NCI-H524 (cell line): ENCODE results near the gene SYNGR2.

ENCODE experiments used
- DNase-seq, 2 experiments: peaks; one replicate each; lab custom pipeline; 2025; lab: John Stamatoyannopoulos, UW

SYNGR2 gene

DNA sequence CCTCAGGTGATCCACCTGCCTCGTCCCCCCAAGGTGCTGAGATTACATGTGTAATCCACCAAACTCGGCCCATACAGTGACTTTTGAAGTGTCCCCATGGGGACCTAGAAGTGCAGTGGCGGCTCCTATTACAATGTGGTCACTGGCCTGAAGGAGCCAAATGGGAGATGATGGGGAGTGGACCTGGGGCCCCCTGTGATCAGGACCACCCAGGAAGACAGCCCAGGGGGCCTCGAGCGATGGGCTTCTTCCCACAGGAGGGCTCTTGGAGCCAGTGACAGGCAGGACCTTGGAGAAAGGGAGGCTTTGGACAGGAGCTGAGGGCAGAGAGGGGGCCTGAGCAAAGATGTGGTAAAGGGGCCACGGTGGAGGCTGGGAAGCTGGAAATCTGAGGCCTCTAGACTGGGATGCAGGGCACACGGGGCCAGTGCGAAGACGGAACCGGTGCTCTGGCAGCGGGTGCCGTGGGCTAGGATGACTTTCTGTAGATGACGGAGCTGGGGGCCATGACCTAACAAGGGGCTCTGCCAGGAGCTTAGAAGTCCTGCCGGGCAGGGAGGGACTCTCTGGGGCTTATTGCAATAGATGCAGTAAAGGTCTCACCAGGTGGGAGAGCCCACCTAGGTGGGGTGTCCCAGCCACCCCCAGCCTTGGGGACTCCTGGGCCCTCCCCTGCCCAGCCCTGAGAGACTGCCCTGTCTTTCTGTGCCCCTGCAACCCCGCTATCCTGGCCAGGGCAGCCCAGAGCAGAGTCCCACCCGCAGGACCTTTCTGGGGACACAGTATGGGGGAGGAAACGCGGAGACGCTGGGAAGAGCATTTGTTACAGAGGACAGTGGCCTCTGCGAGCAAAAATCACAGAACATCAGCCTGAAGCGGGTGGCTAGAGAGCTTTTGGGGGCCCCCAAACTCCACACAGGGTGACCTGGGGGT is 24.9 kb upstream of the SYNGR2 start:
- no peak for DNase-seq

- no peak for DNase-seq
Measured at GRCh38 chr17:78144147-78144719, 24.1 kb upstream of the SYNGR2 start.

DNA sequence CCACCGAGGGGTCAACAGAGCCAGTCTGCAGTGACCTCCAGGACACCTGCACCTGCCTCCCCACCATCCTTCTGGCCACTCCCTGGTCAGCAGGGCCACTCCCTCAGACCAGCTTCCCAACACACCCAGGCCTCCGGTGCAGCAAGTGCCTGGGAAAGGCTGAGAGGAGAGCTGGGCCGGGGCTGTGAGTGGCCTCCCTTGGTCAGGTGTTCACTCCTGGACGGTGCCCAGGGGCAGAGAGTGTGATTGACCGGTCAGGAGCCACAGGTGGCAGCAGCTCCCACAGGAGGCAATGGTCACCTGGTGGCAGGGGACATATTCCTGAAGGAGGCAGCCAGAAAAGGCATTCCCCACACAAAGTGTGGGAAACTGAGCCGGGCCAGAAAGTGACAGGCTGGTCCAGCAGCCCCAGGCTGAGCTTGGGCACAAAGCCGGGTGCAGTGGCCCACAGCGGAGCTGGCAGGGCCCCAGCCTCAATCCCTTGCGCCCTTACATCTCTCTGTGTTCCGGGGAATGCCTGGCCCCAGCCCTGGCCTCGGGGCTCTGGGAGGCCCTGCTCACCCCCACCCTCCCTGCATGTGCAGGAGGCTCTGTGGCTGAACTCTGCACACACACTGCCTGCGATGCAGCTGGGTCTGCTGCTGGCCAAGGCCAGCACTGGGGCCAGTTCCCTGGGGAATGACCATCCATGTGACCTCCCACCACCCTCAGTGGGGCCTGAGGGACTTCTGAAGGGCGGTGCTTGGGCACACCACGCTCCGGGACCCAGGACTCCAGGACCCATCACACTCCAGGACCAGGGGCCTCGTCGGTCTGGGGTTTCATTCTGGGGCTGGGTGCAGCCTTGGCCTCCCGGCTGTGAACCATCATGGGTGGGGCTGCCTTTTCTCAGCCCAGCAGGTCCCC is 23.4 kb upstream of the SYNGR2 start:
- DNase-seq = no peak

DNA sequence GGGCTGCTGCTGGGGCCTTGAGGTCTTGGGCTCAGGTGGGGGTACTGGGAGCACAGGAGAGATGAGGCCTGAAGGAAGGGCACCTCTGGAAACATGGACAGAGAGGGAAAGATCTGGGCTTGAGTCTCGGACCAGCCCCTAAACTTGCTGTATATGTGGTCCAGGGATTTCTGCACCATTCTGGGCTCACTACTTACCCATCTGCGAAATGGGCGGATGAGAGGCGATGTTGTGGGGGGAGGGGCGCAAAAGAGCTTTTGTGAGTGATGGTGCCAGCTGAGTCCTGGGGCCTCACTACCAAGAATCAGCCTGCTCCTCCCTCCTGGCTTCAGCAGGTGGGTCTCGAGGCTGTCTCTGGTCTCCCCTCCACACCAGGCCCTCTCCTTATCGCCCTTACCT is 21.9 kb upstream of the SYNGR2 start:
- DNase-seq = no peak

DNA sequence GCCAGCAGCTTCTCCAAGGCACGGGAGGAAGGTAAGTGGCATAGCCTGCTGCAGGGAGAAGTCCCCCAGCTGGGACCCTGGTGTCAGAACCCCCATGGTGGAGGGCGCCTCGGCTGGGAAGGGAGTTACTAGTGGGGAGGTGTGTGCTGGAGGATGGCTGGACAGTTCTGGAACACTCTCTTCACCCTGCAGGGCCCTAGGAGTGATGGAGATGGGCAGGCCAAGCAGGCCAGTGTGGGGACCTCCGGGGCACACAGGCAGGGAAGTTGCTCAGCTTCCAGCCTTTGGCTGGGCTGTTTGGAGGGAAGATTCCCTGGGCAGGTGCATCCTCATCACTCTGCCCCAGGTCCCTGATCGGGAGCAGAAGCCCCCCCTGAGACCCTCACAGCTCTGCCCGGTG is 21.5 kb upstream of the SYNGR2 start:
- no peak for DNase-seq

DNA sequence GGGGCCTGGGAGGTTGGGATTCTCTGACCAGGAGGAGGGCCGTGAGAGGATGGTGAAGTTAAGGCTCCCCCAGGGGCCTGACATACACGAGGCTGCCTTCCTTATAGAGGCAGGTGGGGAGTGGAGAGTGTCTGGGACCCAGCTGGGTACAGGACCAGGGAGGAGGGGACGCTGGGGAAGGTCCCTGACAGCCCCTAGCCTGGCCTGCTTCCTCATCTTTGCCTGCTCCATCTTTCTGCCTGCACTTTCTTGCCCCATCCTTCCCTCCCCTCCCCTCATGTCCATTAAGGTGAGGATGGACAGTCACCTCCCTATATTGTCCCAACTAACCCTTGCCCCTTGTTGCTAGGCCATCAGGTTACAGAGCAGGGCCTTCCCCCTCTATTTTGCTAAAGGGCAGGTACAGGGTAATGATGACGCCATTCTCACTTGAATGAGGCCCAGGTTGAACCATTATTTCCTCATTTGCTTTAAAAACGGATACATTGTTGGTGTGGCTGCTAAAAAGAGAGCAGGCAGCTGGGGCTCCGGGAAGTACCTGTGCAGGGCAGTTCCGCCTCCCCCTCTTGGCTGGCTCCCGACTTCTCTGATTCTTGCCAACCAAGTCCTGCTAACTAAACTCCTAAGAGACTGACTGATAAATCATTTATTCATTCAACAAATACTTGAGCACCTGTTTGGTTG is 20.9 kb upstream of the SYNGR2 start:
- DNase-seq = no peak

- no peak for DNase-seq
Measured at GRCh38 chr17:78148286-78149016, 19.9 kb upstream of the SYNGR2 start.

GRCh38 chr17:78151514-78152008 is 16.8 kb upstream of the SYNGR2 start:
- no peak for DNase-seq

DNA sequence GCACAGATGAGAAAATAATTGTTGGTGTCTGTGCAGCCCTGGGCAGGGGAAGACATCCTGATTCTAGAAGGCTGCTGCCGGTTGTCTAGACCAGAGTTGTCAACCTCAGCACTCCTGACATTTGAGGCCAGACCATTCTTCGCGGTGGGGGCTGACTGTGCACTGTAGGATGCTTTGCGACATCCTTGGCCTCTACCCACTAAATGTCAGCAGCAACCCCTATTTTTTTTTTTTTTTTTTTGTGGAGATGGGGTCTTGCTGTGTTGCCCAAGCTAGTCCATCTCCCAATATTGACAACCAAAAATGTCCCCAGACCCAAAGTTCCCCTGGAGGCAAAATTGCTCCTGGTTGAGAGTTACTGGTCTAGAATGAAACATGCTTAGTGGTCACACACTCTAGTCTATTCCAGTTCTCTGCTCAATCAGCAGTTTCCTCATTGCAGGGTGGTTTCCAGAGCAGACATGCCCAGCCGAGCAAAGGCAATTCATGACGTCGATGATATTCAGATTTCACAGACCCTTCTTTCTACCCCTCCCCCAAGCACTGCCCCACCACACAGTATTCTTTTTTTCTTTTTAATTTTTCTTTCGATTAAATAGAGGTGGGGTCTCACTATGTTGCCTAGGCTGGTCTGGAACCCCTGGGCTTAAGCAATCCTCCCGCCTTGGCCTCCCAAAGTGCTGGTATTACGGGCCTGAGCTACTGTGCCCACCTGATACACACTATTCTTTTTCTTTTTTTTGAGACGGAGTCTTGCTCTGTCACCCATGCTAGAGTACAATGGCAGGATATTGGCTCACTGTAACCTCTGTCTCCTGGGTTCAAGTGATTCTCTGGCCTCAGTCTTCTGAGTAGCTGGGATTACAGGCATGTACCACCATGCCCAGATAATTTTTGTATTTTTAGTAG is 13.2 kb upstream of the SYNGR2 start:
- DNase-seq = no peak

DNA sequence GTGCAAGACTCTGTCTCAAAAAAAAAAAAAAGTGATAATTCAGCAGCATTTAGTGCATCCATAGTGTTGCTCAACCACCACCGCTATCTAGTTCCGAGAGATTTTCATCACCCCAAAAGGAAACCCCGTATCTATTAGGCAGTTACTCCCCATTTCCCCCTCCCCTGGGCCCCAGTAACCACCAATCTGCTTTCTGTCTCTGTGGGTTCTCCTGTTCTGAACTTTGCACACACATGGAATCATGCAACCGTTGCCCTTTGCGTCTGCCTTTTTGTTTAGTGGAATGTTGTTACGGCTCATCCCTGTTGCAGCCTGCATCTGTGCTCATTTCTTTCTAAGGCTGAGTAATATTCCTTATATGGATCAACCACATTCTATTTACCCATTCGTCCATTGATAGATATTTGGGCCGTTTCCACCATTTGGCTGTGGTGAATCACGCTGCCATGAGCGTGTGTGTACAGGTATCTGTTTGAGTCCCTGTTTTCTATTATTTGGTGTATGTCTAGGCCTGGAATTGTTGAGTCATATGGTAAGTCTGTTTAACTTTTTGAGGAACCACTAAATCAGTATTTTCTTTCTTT is 8.7 kb upstream of the SYNGR2 start:
- no peak for DNase-seq

DNA sequence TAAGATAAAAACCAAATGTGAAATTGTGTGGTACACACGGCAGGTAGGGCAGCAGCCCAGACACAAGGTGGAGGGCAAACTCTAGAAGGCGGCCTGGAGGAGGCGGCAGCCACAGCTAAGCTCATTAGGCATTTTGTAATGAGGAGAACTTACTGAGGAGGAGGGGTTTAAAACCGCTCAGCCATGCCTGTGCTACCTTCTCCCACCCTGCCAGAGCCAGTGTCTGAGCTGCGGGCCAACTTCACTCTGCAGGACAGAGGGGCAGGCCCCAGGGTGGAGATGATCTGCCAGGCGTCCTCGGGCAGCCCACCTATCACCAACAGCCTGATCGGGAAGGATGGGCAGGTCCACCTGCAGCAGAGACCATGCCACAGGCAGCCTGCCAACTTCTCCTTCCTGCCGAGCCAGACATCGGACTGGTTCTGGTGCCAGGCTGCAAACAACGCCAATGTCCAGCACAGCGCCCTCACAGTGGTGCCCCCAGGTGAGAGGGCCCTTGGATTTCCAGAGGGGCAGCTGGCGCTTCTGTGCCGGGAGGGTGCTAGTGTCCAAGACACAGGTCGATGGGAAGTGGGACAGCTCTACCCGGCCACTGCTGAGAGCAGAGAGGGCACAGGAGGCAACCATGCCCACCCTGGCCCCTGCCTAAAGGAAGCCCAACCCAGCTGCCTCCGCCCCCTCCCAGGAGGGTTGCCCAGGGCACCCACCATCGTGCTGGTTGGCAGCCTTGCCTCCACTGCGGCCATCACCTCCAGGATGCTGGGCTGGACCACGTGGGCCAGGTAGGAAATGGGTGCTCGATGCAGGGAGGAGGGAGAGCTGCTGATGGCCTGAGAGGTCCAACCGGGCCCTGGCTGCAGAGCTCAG is 4.3 kb upstream of the SYNGR2 start:
- no peak for DNase-seq

- no peak for DNase-seq
Measured at GRCh38 chr17:78164748-78165607, 3.4 kb upstream of the SYNGR2 start.

- DNase-seq = no peak
Measured at GRCh38 chr17:78166416-78166815, 2.0 kb upstream of the SYNGR2 start.

DNA sequence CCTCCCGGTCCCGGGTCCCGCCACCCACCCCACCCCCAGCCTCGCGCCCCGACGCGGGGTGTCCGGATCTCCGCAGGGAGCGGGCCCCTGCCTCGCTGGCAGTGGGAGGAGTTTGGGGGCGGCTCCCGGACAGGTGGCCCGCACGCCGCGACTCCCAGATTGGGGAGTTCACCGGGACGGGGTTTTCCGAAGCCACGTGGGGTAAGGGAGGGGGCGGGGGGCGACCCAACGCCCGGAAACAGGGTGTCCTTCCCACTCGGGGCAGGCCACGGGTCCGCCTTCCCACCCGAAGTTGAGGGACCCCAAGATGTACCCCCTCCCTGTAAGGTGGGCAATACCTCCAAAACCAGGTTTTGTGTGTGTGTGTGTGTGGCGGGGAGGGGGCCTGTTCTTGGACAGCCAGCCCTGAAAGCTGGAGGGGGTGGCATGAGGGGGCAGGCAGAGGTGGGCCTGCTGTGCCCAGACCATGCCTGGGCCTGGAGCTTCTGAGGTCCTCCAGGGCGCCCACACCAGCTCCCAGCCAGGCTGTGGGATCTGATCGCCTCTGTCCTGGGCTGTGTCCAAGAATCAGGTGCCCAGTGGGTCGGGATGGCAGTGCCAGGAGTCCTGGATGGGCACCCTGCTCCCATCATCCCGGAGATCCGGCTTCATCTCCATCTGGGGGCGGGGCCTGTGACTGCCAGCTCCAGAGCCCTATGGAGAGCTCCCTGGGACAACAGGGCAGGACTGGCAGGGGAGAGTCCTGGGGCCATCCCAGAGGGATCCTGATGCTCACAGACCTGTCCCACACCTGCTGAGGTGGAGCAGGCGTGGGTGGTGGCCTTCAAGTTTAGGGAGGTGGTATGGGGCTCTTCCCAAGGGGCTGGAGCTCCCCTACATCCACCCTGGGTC is 767 bp downstream of the SYNGR2 start:
- DNase-seq = peak; percentile 56 to 66

- DNase-seq = no peak
Measured at GRCh38 chr17:78170692-78171590, 2.6 kb downstream of the SYNGR2 start.
